Endothelial cell (in vitro differentiated cells): ENCODE measurements around the gene KLHL3. TPM values are rescaled to one million over a fixed set of nuclear protein-coding genes. Genes with fewer than 3 reads are reported as not detected.

Experiments used
- DNase-seq: peaks from one replicate; pipeline ENCODE4 v3.0.0; 2021; ENCODE audit warnings: low spot score
- H3K27ac Mint-ChIP-seq: one replicate; pipeline ENCODE4 v1.8.0; 2021; ENCODE audit warnings: mixed read lengths, inconsistent platforms; ENCODE audit not compliant: unreplicated experiment
- H3K27me3 Mint-ChIP-seq: one replicate; pipeline ENCODE4 v1.8.0; 2021; ENCODE audit warnings: mild to moderate bottlenecking, moderate library complexity, mixed read lengths, inconsistent platforms; ENCODE audit not compliant: unreplicated experiment
- H3K36me3 Mint-ChIP-seq: one replicate; pipeline ENCODE4 v1.8.0; 2021; ENCODE audit warnings: mild to moderate bottlenecking, low read depth, mixed read lengths, inconsistent platforms; ENCODE audit not compliant: unreplicated experiment
- H3K4me1 Mint-ChIP-seq: one replicate; pipeline ENCODE4 v1.8.0; 2021; ENCODE audit warnings: mild to moderate bottlenecking, mixed read lengths, inconsistent platforms; ENCODE audit not compliant: unreplicated experiment
- H3K4me3 Mint-ChIP-seq: one replicate; pipeline ENCODE4 v1.8.0; 2021; ENCODE audit warnings: mild to moderate bottlenecking, mixed read lengths, inconsistent platforms; ENCODE audit not compliant: unreplicated experiment
- H3K9me3 Mint-ChIP-seq: one replicate; pipeline ENCODE4 v1.8.0; 2021; ENCODE audit warnings: mixed read lengths, inconsistent platforms; ENCODE audit not compliant: unreplicated experiment
- total RNA-seq: library from RNA; stranded (reverse); fragmentation: NEBNext Ultra II Directional; extraction: Animal tissue kit (Norgen Biotek cat#: 25700); gene quantifications from one replicate; pipeline ENCODE4 v1.2.1, GENCODE V29; 2021; ENCODE audit not compliant: unreplicated experiment
- TF ChIP-seq, protein P1 (sequence below): fragments of 200-600 bp; sonication (generic); IDR thresholded peaks from one replicate; pipeline ENCODE4 v1.5.0; 2021; ENCODE audit warnings: antibody characterized with exemption; ENCODE audit not compliant: unreplicated experiment

Gene KLHL3
- total RNA-seq, 1 donor from 2014 or later = 200 TPM

DNA sequence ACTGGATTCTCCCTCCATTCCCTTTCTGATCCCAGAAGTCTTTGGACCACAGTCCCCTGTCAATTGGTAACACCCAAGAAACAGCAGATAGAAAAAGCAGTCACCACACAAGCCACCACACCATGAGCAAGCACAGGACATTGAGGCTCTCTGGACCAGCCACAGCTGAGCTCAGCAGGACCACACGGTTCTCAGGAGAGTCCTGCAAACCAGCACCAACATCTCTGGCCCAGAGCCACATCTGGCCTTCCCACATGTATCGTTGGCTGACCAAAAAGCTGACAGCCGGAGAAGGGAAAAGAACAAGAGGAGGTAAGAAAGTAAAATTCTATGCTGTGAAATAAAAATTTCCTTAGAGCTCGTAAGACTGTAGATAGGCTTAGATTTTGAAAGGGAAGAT is 56.7 kb downstream of the KLHL3 start:
- Mint-ChIP-seq H3K36me3 (peaks cover 68% of the 10 kb centered on the region), H3K27me3 (peaks cover 4% of the 10 kb centered on the region), H3K9me3 (no peaks in the 10 kb centered on the region), H3K27ac (peak overlapping the region; percentile 98), H3K4me3 (peak overlapping the region; percentile 76), H3K4me1 (peaks cover 80% of the 10 kb centered on the region)
- TF ChIP-seq, protein P1, sequence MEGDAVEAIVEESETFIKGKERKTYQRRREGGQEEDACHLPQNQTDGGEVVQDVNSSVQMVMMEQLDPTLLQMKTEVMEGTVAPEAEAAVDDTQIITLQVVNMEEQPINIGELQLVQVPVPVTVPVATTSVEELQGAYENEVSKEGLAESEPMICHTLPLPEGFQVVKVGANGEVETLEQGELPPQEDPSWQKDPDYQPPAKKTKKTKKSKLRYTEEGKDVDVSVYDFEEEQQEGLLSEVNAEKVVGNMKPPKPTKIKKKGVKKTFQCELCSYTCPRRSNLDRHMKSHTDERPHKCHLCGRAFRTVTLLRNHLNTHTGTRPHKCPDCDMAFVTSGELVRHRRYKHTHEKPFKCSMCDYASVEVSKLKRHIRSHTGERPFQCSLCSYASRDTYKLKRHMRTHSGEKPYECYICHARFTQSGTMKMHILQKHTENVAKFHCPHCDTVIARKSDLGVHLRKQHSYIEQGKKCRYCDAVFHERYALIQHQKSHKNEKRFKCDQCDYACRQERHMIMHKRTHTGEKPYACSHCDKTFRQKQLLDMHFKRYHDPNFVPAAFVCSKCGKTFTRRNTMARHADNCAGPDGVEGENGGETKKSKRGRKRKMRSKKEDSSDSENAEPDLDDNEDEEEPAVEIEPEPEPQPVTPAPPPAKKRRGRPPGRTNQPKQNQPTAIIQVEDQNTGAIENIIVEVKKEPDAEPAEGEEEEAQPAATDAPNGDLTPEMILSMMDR = no peak
- no peak for DNase-seq

DNA sequence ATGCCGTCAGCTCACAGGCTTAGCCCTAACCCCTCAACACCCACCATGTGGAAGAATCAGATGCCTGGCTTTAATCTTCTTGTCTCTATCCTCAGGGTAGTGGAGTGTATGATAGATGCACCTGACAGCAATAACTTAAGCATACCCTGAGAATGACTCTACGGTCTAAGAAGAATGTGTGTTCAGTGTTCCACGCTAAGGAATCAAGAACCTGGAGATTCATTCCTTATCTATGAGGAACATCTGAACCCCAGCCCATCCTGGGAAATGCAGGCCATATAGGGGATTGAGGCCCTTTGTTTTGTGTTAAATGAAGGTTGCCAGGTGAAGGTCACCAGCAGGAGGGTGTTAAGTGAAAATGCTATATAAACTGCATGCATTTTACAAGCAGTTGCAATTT is 63.0 kb downstream of the KLHL3 start:
- Mint-ChIP-seq H3K4me3 (no peak overlapping the region), H3K27ac (peak overlapping the region; percentile 21), H3K36me3 (peaks cover 62% of the 10 kb centered on the region), H3K9me3 (no peaks in the 10 kb centered on the region), H3K27me3 (peaks cover 4% of the 10 kb centered on the region), H3K4me1 (peaks cover 53% of the 10 kb centered on the region)
- TF ChIP-seq, protein P1 = no peak
- DNase-seq = no peak

DNA sequence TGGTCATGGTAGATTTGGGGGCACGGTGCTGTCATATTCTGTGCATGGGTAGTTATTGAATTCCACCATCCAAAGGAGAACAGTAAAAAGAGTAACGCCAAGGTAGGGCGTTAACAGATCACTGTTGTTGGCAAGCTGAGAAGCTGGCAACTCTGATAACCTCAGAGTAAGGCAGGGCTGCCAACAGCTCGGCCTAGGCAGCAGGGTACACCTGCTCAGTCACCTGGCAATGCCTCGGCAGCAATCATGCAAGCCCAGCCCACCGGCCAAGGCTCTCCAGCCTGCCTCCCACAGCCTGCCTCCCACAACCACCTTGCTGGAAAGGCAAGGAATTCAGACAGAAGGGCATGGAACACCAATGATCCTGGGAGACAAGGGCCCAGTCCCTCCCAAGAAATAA is 63.9 kb downstream of the KLHL3 start:
- peaks cover 54% of the 10 kb centered on the region for H3K4me1 Mint-ChIP-seq
- DNase-seq = no peak
- H3K4me3 Mint-ChIP-seq = peak overlapping the region; percentile 56
- peaks cover 60% of the 10 kb centered on the region for H3K36me3 Mint-ChIP-seq
- no peak overlapping the region for H3K27ac Mint-ChIP-seq
- H3K27me3 Mint-ChIP-seq = peaks cover 4% of the 10 kb centered on the region
- H3K9me3 Mint-ChIP-seq = no peaks in the 10 kb centered on the region
- TF ChIP-seq, protein P1 = no peak

DNA sequence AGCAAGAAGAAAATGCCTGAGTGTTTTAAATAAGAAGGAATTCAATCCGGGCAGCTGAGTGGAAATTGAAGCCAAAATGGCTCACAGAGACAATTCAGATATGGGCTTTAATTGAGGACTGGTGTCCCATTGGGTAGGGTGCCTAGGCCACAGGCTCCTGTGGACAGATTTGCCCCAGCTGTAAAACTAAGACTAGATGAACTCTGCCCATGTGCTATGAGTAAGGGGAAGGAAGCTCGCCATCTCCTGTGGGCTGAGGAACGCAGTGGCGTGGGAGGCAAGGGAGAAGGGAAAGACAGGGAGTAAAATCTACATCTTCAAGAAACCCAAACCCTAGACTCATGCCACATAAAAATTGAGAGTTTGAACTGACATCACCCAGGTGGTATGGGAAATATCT is 66.1 kb downstream of the KLHL3 start:
- Mint-ChIP-seq H3K36me3 (peaks cover 41% of the 10 kb centered on the region), H3K9me3 (no peaks in the 10 kb centered on the region), H3K27me3 (peaks cover 7% of the 10 kb centered on the region), H3K27ac (no peak overlapping the region), H3K4me1 (peaks cover 61% of the 10 kb centered on the region), H3K4me3 (peak overlapping the region; percentile 14)
- DNase-seq = no peak
- TF ChIP-seq, protein P1 = no peak

DNA sequence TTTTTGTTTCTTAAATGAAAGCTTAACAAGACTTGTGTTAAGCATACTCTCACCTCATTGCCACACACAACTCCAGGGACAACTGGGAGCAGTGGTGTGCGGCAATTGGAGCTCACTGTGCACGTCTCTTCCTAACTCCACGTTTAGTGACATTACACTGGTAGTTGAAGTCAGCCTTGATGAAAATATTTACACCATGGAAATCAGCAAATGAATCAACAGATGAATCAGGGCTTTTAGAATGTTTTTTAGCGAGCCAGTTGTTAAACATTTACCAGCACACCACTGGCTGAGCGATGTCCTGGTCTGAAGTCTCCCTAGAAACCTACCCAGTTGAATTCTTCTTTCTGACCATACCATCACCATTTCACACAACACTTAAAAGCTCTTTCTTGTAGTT is 67.3 kb downstream of the KLHL3 start:
- Mint-ChIP-seq H3K27ac (peak overlapping the region; percentile 46), H3K36me3 (peaks cover 44% of the 10 kb centered on the region), H3K4me3 (peak overlapping the region; percentile 14), H3K4me1 (peaks cover 60% of the 10 kb centered on the region), H3K9me3 (no peaks in the 10 kb centered on the region), H3K27me3 (peaks cover 5% of the 10 kb centered on the region)
- no peak for DNase-seq
- TF ChIP-seq, protein P1 = no peak
